ENCODE measurements around the gene KIF1C. TPM values are rescaled to one million over a fixed set of nuclear protein-coding genes. Genes with fewer than 3 reads are reported as not detected.
A peak's percentile ranks its signal among the peaks of the same experiment; 100 is the strongest.

The KIF1C gene
- total and polyA plus RNA-seq, 9 of the 15 experiments (the other 6 are each of a cell fraction or from before 2014, with no cell fraction given): 0.38 to 68.4 (median 25.1) TPM

DNA sequence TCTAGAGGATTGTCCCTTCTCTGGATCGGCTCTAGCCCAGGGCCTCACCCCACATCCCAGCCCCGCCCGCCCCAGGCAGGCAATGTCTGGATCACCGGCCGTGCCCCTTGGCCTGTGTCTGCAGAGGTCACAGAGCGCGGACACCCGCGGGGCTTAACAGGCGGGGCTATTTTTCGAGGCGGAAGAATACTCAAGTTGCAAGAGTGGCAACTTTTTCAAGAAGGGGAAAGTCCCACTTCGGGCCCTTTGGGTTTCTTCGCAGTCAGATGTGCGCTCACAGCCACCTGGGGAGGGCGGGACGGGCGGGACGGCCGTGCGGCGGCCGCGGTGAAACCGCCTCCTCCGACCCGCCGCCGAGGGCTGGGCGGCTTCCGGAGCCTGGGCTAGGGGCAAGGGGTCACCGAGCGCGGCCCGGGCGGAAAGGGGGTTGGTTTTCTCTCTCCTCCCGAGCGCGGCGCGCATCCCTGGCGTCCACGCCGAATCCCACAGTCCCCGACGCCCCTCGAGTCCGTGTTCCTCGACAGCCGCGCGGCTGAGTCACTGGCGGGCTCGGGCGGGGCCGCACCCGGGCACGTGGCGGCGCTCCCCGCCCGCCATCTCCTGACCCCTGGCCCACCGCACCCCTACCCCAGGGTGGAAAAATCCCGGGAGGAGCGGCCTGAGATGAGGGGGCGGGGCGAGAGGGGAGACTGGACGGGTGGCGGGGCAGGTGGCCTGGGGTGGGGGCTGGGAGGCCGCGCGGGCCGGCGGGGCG is 48.3 kb upstream of the KIF1C start (continued):
- TF ChIP-seq RBBP5 (IDR thresholded peaks at IDR 0.05; ENCODE audit: borderline replicate concordance, insufficient read depth, low read length, poor library complexity, severe bottlenecking) (no peak), ZNF124 (CRISPR knock-in tag; IDR thresholded peaks at IDR 0.05) (no peak), ZNF780A (CRISPR knock-in tag; IDR thresholded peaks at IDR 0.05) (no peak), ARHGAP35 (IDR thresholded peaks at IDR 0.05; ENCODE audit: partially characterized antibody) (no peak), GATAD2A (IDR thresholded peaks at IDR 0.05) (peak; percentile 16; the same call in 1 of the 2 replicates), SMAD4 (CRISPR knock-in tag; conservative IDR thresholded peaks at IDR 0.05) (peak; percentile 89), BHLHE40 (IDR thresholded peaks at IDR 0.05; ENCODE audit: low read length) (peak; percentile 69), LEF1 (IDR thresholded peaks at IDR 0.05) (no peak), ZNF395 (CRISPR knock-in tag; IDR thresholded peaks at IDR 0.05) (no peak; the same call in none of the 2 replicates), PHB2 (IDR thresholded peaks at IDR 0.05; ENCODE audit: low read depth) (no peak), ZNF232 (CRISPR knock-in tag; IDR thresholded peaks at IDR 0.05) (no peak), ZKSCAN8 (CRISPR knock-in tag; IDR thresholded peaks at IDR 0.05) (no peak), HNRNPH1 (optimal IDR thresholded peaks at IDR 0.05; ENCODE audit: low read depth, low read length) (no peak), MCM2 (IDR thresholded peaks at IDR 0.05; ENCODE audit: low read depth) (no peak), KAT2B (IDR thresholded peaks at IDR 0.05; ENCODE audit: low read depth, low read length) (no peak), PTBP1 (IDR thresholded peaks at IDR 0.05; ENCODE audit: low read depth, low read length) (no peak), L3MBTL2 (IDR thresholded peaks at IDR 0.05) (peak; percentile 88)
- TF ChIP-seq, protein P1, sequence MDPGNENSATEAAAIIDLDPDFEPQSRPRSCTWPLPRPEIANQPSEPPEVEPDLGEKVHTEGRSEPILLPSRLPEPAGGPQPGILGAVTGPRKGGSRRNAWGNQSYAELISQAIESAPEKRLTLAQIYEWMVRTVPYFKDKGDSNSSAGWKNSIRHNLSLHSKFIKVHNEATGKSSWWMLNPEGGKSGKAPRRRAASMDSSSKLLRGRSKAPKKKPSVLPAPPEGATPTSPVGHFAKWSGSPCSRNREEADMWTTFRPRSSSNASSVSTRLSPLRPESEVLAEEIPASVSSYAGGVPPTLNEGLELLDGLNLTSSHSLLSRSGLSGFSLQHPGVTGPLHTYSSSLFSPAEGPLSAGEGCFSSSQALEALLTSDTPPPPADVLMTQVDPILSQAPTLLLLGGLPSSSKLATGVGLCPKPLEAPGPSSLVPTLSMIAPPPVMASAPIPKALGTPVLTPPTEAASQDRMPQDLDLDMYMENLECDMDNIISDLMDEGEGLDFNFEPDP (CRISPR knock-in tag; IDR thresholded peaks at IDR 0.05): no peak
- TF ChIP-seq, protein P2, sequence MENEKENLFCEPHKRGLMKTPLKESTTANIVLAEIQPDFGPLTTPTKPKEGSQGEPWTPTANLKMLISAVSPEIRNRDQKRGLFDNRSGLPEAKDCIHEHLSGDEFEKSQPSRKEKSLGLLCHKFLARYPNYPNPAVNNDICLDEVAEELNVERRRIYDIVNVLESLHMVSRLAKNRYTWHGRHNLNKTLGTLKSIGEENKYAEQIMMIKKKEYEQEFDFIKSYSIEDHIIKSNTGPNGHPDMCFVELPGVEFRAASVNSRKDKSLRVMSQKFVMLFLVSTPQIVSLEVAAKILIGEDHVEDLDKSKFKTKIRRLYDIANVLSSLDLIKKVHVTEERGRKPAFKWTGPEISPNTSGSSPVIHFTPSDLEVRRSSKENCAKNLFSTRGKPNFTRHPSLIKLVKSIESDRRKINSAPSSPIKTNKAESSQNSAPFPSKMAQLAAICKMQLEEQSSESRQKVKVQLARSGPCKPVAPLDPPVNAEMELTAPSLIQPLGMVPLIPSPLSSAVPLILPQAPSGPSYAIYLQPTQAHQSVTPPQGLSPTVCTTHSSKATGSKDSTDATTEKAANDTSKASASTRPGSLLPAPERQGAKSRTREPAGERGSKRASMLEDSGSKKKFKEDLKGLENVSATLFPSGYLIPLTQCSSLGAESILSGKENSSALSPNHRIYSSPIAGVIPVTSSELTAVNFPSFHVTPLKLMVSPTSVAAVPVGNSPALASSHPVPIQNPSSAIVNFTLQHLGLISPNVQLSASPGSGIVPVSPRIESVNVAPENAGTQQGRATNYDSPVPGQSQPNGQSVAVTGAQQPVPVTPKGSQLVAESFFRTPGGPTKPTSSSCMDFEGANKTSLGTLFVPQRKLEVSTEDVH (IDR thresholded peaks at IDR 0.05; ENCODE audit: low read depth, partially characterized antibody): no peak
- TF ChIP-seq, protein P3, sequence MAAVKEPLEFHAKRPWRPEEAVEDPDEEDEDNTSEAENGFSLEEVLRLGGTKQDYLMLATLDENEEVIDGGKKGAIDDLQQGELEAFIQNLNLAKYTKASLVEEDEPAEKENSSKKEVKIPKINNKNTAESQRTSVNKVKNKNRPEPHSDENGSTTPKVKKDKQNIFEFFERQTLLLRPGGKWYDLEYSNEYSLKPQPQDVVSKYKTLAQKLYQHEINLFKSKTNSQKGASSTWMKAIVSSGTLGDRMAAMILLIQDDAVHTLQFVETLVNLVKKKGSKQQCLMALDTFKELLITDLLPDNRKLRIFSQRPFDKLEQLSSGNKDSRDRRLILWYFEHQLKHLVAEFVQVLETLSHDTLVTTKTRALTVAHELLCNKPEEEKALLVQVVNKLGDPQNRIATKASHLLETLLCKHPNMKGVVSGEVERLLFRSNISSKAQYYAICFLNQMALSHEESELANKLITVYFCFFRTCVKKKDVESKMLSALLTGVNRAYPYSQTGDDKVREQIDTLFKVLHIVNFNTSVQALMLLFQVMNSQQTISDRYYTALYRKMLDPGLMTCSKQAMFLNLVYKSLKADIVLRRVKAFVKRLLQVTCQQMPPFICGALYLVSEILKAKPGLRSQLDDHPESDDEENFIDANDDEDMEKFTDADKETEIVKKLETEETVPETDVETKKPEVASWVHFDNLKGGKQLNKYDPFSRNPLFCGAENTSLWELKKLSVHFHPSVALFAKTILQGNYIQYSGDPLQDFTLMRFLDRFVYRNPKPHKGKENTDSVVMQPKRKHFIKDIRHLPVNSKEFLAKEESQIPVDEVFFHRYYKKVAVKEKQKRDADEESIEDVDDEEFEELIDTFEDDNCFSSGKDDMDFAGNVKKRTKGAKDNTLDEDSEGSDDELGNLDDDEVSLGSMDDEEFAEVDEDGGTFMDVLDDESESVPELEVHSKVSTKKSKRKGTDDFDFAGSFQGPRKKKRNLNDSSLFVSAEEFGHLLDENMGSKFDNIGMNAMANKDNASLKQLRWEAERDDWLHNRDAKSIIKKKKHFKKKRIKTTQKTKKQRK (IDR thresholded peaks at IDR 0.05; ENCODE audit: borderline replicate concordance, low read depth, low read length): no peak

All from K562 (cell line).